Measurements from ENCODE around the gene DMTF1. TPM values are rescaled to one million over a fixed set of nuclear protein-coding genes. Genes with fewer than 3 reads are reported as not detected.

The DMTF1 gene
- 100 to 1,000 TPM in 2 of 3 donors, 10 to 100 TPM in 1; 85.9 to 185 (median 118) TPM for total RNA-seq

- Histone ChIP-seq H3K36me3 (no peaks in the 10 kb centered on the region), H3K4me1 (peaks cover 0 to 14% of the 10 kb centered on the region in 2 donors), H3K4me3 (peak within 1 kb of the TSS; percentile 70 to 95 (median 77)), H3K9me3 (no peaks in the 10 kb centered on the region), H3K27me3 (no peaks in the 10 kb centered on the region), H3K27ac (peak within 1 kb of the TSS; percentile 97 to 99)
- peak; percentile 93 to 94 for DNase-seq (ENCODE audit: low spot score in 2 of 2)
- intact Hi-C loops (cut with DNase I; ENCODE audit: low total_unique reads) = no loop called here
- TF ChIP-seq CTCF (IDR thresholded peaks at IDR 0.05) (peak in 1 of 3 donors; percentile 21), POLR2AphosphoS5 (IDR thresholded peaks at IDR 0.05) (peak; percentile 41 to 84 (median 74)), POLR2A (IDR thresholded peaks at IDR 0.05) (peak; percentile 61)
Observed at GRCh38 chr7:87152112-87152896, at the start of gene DMTF1. Gene DMTF1, plus strand, starts transcription at chr7:87152453. Its CDS starts 12,489 bp downstream, at chr7:87164942.

GRCh38 chr7:87105401-87105800 lies 46.9 kb upstream of the DMTF1 start:
- Histone ChIP-seq H3K27me3 (no peaks in the 10 kb centered on the region), H3K4me3 (no peak overlapping the region), H3K27ac (no peak overlapping the region), H3K9me3 (no peaks in the 10 kb centered on the region), H3K4me1 (no peaks in the 10 kb centered on the region), H3K36me3 (no peaks in the 10 kb centered on the region)
- TF ChIP-seq POLR2A (IDR thresholded peaks at IDR 0.05) (no peak), CTCF (IDR thresholded peaks at IDR 0.05) (no peak), POLR2AphosphoS5 (IDR thresholded peaks at IDR 0.05) (no peak)
- DNase-seq (ENCODE audit: low spot score in 2 of 2) = no peak
- intact Hi-C loops (cut with DNase I; ENCODE audit: low total_unique reads) = no loop called here

- H3K27ac ChIP-seq = no peak overlapping the region
Observed at GRCh38 chr7:87106974-87107612, 45.2 kb upstream of the DMTF1 start.

GRCh38 chr7:87107949-87108776 lies 44.1 kb upstream of the DMTF1 start:
- Histone ChIP-seq H3K4me3 (no peak overlapping the region), H3K27me3 (no peaks in the 10 kb centered on the region), H3K4me1 (no peaks in the 10 kb centered on the region), H3K9me3 (no peaks in the 10 kb centered on the region), H3K27ac (no peak overlapping the region), H3K36me3 (no peaks in the 10 kb centered on the region)
- intact Hi-C loops (cut with DNase I; ENCODE audit: low total_unique reads) = no loop called here
- no peak for DNase-seq (ENCODE audit: low spot score in 2 of 2)
- no peak for TF ChIP-seq POLR2AphosphoS5 (IDR thresholded peaks at IDR 0.05)
- TF ChIP-seq POLR2A (IDR thresholded peaks at IDR 0.05) = no peak
- no peak for TF ChIP-seq CTCF (IDR thresholded peaks at IDR 0.05)

More at GRCh38 chr7:87106974-87107612, 45.2 kb upstream of the DMTF1 start:
- Histone ChIP-seq H3K9me3 (no peaks in the 10 kb centered on the region), H3K36me3 (no peaks in the 10 kb centered on the region), H3K4me1 (no peaks in the 10 kb centered on the region), H3K4me3 (no peak overlapping the region), H3K27me3 (no peaks in the 10 kb centered on the region)
- no peak for TF ChIP-seq POLR2AphosphoS5 (IDR thresholded peaks at IDR 0.05)
- no peak for TF ChIP-seq CTCF (IDR thresholded peaks at IDR 0.05)
- no peak for TF ChIP-seq POLR2A (IDR thresholded peaks at IDR 0.05)
- intact Hi-C loops (cut with DNase I; ENCODE audit: low total_unique reads) = no loop called here
- DNase-seq (ENCODE audit: low spot score in 2 of 2) = no peak
